ENCODE measurements around the gene CIAPIN1. TPM values are rescaled to one million over a fixed set of nuclear protein-coding genes. Genes with fewer than 3 reads are reported as not detected.

CIAPIN1 gene
- total RNA-seq: 97.2 and 103 TPM in 2 replicates
- long read RNA-seq, transcript CIAPIN1-209 (9 exons, 2,016 nt): minor isoform, 62 of 687 reads
- long read RNA-seq, transcript CIAPIN1-201 (9 exons, 2,182 nt): major isoform, 524 of 687 reads
- long read RNA-seq, transcript CIAPIN1-213 (8 exons, 1,559 nt): minor isoform, 15 of 687 reads
- long read RNA-seq, partial matches to known transcripts: 51 of 687 reads
- long read RNA-seq, other reads (novel, unspliced or antisense): 35 of 687 reads

GRCh38 chr16:57447186-57447962 lies at the start of gene CIAPIN1, which contains the start of gene COQ9:
CIAPIN1 (minus strand) TSS chr16:57447385; CDS start chr16:57440928, 6,457 bp downstream.
COQ9 (plus strand) TSS chr16:57447479; CDS start chr16:57447506, 27 bp downstream.
- peak; percentile 75 for DNase-seq (ENCODE audit: low read depth, low spot score)
- H3K36me3 Mint-ChIP-seq (ENCODE audit: low read depth): peaks cover 4% of the 10 kb centered on the region
- H3K27ac Mint-ChIP-seq (ENCODE audit: unreplicated experiment): peak within 1 kb of the TSS; percentile 98
- no peaks in the 10 kb centered on the region for H3K9me3 Mint-ChIP-seq
- H3K4me3 Mint-ChIP-seq: peak within 1 kb of the TSS; percentile 97
- no peak for TF ChIP-seq CTCF (conservative IDR thresholded peaks at IDR 0.05)
- no peaks in the 10 kb centered on the region for H3K27me3 Mint-ChIP-seq (ENCODE audit: low read depth)
- peaks cover 29% of the 10 kb centered on the region for H3K4me1 Mint-ChIP-seq

- Mint-ChIP-seq H3K27ac (ENCODE audit: unreplicated experiment) (no peak overlapping the region), H3K9me3 (no peaks in the 10 kb centered on the region), H3K4me3 (no peak overlapping the region), H3K36me3 (ENCODE audit: low read depth) (no peaks in the 10 kb centered on the region), H3K4me1 (peaks cover 8% of the 10 kb centered on the region), H3K27me3 (ENCODE audit: low read depth) (no peaks in the 10 kb centered on the region)
- DNase-seq (ENCODE audit: low read depth, low spot score): no peak
- no peak for TF ChIP-seq CTCF (conservative IDR thresholded peaks at IDR 0.05)
Observed at GRCh38 chr16:57493767-57494166, 46.6 kb upstream of the CIAPIN1 start.

GRCh38 chr16:57489229-57489628 lies 42.0 kb upstream of the CIAPIN1 start:
- TF ChIP-seq CTCF (conservative IDR thresholded peaks at IDR 0.05): no peak

GRCh38 chr16:57486858-57487834 lies 40.0 kb upstream of the CIAPIN1 start:
- Mint-ChIP-seq H3K4me1 (peaks cover 18% of the 10 kb centered on the region), H3K9me3 (no peaks in the 10 kb centered on the region), H3K27ac (ENCODE audit: unreplicated experiment) (no peak overlapping the region), H3K36me3 (ENCODE audit: low read depth) (no peaks in the 10 kb centered on the region), H3K27me3 (ENCODE audit: low read depth) (peaks cover 6% of the 10 kb centered on the region), H3K4me3 (peak overlapping the region; percentile 85)
- no peak for DNase-seq (ENCODE audit: low read depth, low spot score)
- TF ChIP-seq CTCF (conservative IDR thresholded peaks at IDR 0.05): no peak

More at GRCh38 chr16:57489229-57489628, 42.0 kb upstream of the CIAPIN1 start:
- no peak for DNase-seq (ENCODE audit: low read depth, low spot score)
- no peaks in the 10 kb centered on the region for H3K9me3 Mint-ChIP-seq
- peaks cover 23% of the 10 kb centered on the region for H3K4me1 Mint-ChIP-seq
- H3K4me3 Mint-ChIP-seq: no peak overlapping the region
- H3K27me3 Mint-ChIP-seq (ENCODE audit: low read depth): peaks cover 6% of the 10 kb centered on the region
- H3K36me3 Mint-ChIP-seq (ENCODE audit: low read depth): no peaks in the 10 kb centered on the region
- no peak overlapping the region for H3K27ac Mint-ChIP-seq (ENCODE audit: unreplicated experiment)

All from neural crest cell (in vitro differentiated cells).